Stomach (tissue), 9 donors: ENCODE measurements around the gene AUTS2. TPM values are rescaled to one million over a fixed set of nuclear protein-coding genes. Genes with fewer than 3 reads are reported as not detected.
A peak's percentile ranks its signal among the peaks of the same experiment; 100 is the strongest.

Experiments
- DNase-seq, 2 donors: peaks; one replicate each; pipeline versions ENCODE4 v3.0.0 to v3.0.0-alpha.2; 2013 to 2019
- H3K27ac ChIP-seq, 5 donors: fragments of 200-600 bp in 4 of 5; sonication (generic) in 4 of 5; one replicate each; pipeline ENCODE4 v1.5.1; 2013 to 2019; ENCODE audit warnings: mild to moderate bottlenecking in 1 of 5, moderate library complexity in 1 of 5
- H3K27me3 ChIP-seq, 3 donors: fragments of 200-600 bp; sonication (generic); one replicate each; pipeline ENCODE4 v1.5.1; 2017 to 2019; ENCODE audit warnings: mixed run types in 1 of 3
- H3K36me3 ChIP-seq, 4 donors: fragments of 200-600 bp; sonication (generic); 1 replicate in 3 of 4; 2 replicates in 1 of 4; pipeline ENCODE4 v1.5.1; 2016 to 2019
- H3K4me1 ChIP-seq, 4 donors: fragments of 200-600 bp; sonication (generic); one replicate each; pipeline ENCODE4 v1.5.1; 2016 to 2019
- H3K4me3 ChIP-seq, 4 donors: fragments of 200-600 bp; sonication (generic) in 3 of 4; one replicate each; pipeline ENCODE4 v1.5.1; 2016 to 2019; ENCODE audit warnings: mild to moderate bottlenecking in 1 of 4
- H3K9me3 ChIP-seq, 4 donors: fragments of 200-600 bp; sonication (generic); one replicate each; pipeline ENCODE4 v1.5.1; 2016 to 2019
- CTCF ChIP-seq, 7 experiments: fragments of 450-650 bp in 4 of 7; fragments of 200-600 bp in 3 of 7; sonication (generic) in 3 of 7; IDR thresholded peaks; one replicate each; pipeline ENCODE4 v1.5.1; 2016 to 2019; ENCODE audit warnings: antibody characterized with exemption in 7 of 7, control low read depth in 2 of 7, mild to moderate bottlenecking in 1 of 7
- EP300 ChIP-seq: sonication (generic); formaldehyde crosslinking; IDR thresholded peaks from one replicate; pipeline ENCODE4 v1.6.1; 2017; ENCODE audit warnings: antibody characterized with exemption
- POLR2A ChIP-seq, 4 donors: fragments of 450-650 bp; IDR thresholded peaks; one replicate each; pipeline ENCODE4 v1.6.1; 2016; ENCODE audit warnings: antibody characterized with exemption in 4 of 4, control low read depth in 2 of 4, mild to moderate bottlenecking in 1 of 4, moderate library complexity in 1 of 4
- POLR2AphosphoS5 ChIP-seq, 3 donors: sonication (generic); formaldehyde crosslinking; IDR thresholded peaks; one replicate each; pipeline ENCODE4 v1.6.1; 2016; ENCODE audit warnings: antibody characterized with exemption in 3 of 3
- WGBS, 5 donors: extraction: QIAGEN DNeasy Blood & Tissue Kit in 3 of 5; methylation state at CpG; one replicate each; pipeline versions ENCODE4 v1.1.5 to v1.1.7; 2013 to 2018; 5-methylcytosine and 5-hydroxymethylcytosine counted together
- intact Hi-C: fragments of 100-400 bp; cut with DNase I; formaldehyde crosslinking; loops from one replicate; pipeline ENCODE4 v1.15.1; 2023; ENCODE audit warnings: low total_unique reads
- polyA plus RNA-seq, 3 donors: library from polyadenylated mRNA; stranded (reverse); fragments of 200-250 nt; gene quantifications; one replicate each; pipeline ENCODE4 v1.2.3, GENCODE V29; 2013
- total RNA-seq, 5 donors: library from RNA; depleted of rRNA; stranded (reverse); fragments of >200 nt; gene quantifications; one replicate each; pipeline versions ENCODE4 v1.1.0 to v1.2.3, GENCODE V29; 2014 to 2016
- donor health status: healthy with polysubstance abuse.
- donor health status: Bipolar disorder and iron deficiency.
- donor health status: healthy.

The AUTS2 gene
- total and polyA plus RNA-seq, 8 donors, result 3.8 to 90.3 (median 38.1) TPM

- intact Hi-C loops, result no loop called here
- DNase-seq, result no peak
- Histone ChIP-seq H3K36me3 (no peaks in the 10 kb centered on the region), H3K4me1 (peaks cover 0 to 9% (median 4%) of the 10 kb centered on the region in 4 donors), H3K4me3 (no peak overlapping the region), H3K27ac (no peak overlapping the region), H3K27me3 (no peaks in the 10 kb centered on the region), H3K9me3 (no peaks in the 10 kb centered on the region)
- 86 to 94% (median 91%) methylated on average over 9 of the region's 9 CpGs for WGBS, 5 donors
- TF ChIP-seq CTCF (IDR thresholded peaks at IDR 0.05), result no peak
- TF ChIP-seq POLR2AphosphoS5 (IDR thresholded peaks at IDR 0.05), result no peak
- TF ChIP-seq POLR2A (IDR thresholded peaks at IDR 0.05), result no peak
- TF ChIP-seq EP300, result no peak
These were observed 1059.8 kb downstream of the AUTS2 start for GRCh38 chr7:70657989-70658632.

DNA sequence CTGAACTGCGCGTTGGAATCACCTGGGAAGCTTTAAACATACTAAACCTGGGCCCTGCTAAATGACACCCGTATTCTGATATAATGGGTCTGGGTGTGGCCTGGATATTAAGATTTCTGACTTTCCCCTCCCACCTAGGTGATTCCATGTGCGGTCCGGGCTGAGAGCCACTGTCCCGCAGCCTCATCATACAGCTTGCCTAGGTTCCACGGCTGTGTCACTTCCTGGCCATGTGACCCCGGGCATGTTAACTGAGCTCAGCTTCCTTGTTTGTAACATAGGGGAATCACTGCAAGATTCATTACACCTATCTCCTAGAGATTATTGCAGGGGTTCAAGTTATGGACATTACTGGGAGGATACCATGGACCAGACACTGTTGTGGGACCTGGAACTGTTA lies 1061.0 kb downstream of the AUTS2 start:
- Histone ChIP-seq H3K36me3 (no peaks in the 10 kb centered on the region), H3K27me3 (no peaks in the 10 kb centered on the region), H3K27ac (no peak overlapping the region), H3K4me3 (no peak overlapping the region), H3K9me3 (no peaks in the 10 kb centered on the region), H3K4me1 (peaks cover 0 to 9% (median 4%) of the 10 kb centered on the region in 4 donors)
- WGBS, 5 donors, result 87 to 97% (median 90%) methylated on average over 8 of the region's 8 CpGs
- TF ChIP-seq CTCF (IDR thresholded peaks at IDR 0.05) (no peak), POLR2AphosphoS5 (IDR thresholded peaks at IDR 0.05) (no peak), POLR2A (IDR thresholded peaks at IDR 0.05) (no peak), EP300 (no peak)
- intact Hi-C loops, result no loop called here
- no peak for DNase-seq

DNA sequence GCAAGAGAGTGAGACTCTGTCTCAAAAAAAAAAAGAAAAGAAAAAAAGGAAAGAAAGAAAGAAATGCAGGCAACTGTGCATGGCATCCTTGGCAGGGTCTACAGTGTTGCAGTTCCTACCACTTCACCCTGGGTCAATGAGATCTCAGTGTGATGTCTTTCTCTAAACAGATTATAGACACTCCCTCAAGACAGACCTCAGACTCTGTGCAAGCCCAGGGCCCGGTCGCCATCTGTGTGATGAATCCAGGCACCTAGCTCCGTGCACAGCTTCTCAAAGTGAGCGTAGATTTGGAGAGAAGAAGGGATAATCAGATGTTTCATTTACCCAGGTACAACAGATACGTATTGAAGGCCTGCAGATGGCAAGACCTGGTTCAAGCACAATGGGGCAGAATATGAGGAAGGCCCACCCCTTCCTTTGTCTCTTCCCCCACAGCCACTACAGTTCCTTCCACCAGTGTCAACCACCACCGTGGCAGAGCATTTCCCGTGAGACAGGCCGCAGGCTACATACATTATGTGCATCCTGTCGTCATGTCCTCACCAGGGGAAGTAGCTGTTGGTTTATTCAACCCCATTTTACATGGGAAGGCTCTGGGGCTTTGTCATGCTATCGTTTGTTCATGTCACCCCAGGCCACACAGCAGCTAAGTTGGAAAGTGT lies 1062.0 kb downstream of the AUTS2 start:
- TF ChIP-seq POLR2AphosphoS5 (IDR thresholded peaks at IDR 0.05) (no peak), EP300 (no peak), CTCF (IDR thresholded peaks at IDR 0.05) (no peak), POLR2A (IDR thresholded peaks at IDR 0.05) (no peak)
- DNase-seq, result peak in 1 of 2 donors; percentile 61
- 83 to 93% (median 89%) methylated on average over 8 to 10 of the region's 10 CpGs for WGBS, 5 donors
- Histone ChIP-seq H3K4me3 (no peak overlapping the region), H3K27me3 (no peaks in the 10 kb centered on the region), H3K4me1 (peaks cover 0 to 6% (median under 1%) of the 10 kb centered on the region in 4 donors), H3K27ac (no peak overlapping the region), H3K36me3 (no peaks in the 10 kb centered on the region), H3K9me3 (no peaks in the 10 kb centered on the region)
- intact Hi-C loops, result no loop called here

DNA sequence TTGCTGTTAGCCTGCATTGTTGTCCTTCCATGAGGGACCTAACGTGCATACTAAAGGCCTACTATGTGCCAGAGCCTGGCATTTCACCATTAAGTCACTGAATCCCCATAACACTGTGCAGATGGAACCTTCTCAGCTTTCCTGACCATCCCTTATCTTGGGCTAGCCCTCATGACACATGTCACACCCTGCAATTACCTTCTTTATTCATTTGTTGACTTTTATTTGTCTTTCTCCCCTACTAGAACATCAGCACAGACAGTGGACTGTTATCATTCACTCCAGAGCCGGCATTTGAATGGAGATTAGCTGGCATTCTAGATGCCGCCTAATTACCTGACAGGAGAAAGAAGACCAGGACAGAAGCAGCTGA lies 1062.5 kb downstream of the AUTS2 start:
- Histone ChIP-seq H3K36me3 (no peaks in the 10 kb centered on the region), H3K4me3 (no peak overlapping the region), H3K4me1 (peaks cover 0 to under 1% (median 0%) of the 10 kb centered on the region in 4 donors), H3K27ac (no peak overlapping the region), H3K9me3 (no peaks in the 10 kb centered on the region), H3K27me3 (no peaks in the 10 kb centered on the region)
- WGBS, 5 donors, result 80 to 90% (median 87%) methylated on average over 3 of the region's 3 CpGs
- no peak for DNase-seq
- no peak for TF ChIP-seq POLR2AphosphoS5 (IDR thresholded peaks at IDR 0.05)
- TF ChIP-seq POLR2A (IDR thresholded peaks at IDR 0.05), result no peak
- no peak for TF ChIP-seq CTCF (IDR thresholded peaks at IDR 0.05)
- TF ChIP-seq EP300, result no peak
- intact Hi-C loops, result no loop called here
